ENCODE data around the gene PTPRG. TPM values are rescaled to one million over a fixed set of nuclear protein-coding genes. Genes with fewer than 3 reads are reported as not detected.

PTPRG gene
- total RNA-seq, 1 experiment from 2014 or later = 0.73 TPM

- Histone ChIP-seq H3K9ac (ENCODE audit: low read length) (no peak overlapping the region), H4K20me1 (ENCODE audit: low read length) (no peaks in the 10 kb centered on the region), H3K36me3 (ENCODE audit: low read depth, low read length) (no peaks in the 10 kb centered on the region), H3K4me3 (ENCODE audit: low read length) (no peak overlapping the region), H3K27me3 (ENCODE audit: low read length) (peaks cover 71% of the 10 kb centered on the region), H3K9me3 (ENCODE audit: low read length) (no peaks in the 10 kb centered on the region), H3K9me2 (replicated peaks; ENCODE audit: low read length) (no peaks in the 10 kb centered on the region), H3K27ac (ENCODE audit: low read length) (no peak overlapping the region), H2AFZ (ENCODE audit: low read length) (no peak overlapping the region), H3K4me1 (ENCODE audit: insufficient read depth, low read length) (peaks cover 2% of the 10 kb centered on the region; the same call in 1 of the 2 replicates), H3K79me2 (ENCODE audit: low read length) (no peaks in the 10 kb centered on the region), H3F3A (ENCODE audit: low read length, unreplicated experiment) (no peaks in the 10 kb centered on the region), H3K4me2 (ENCODE audit: low read length) (no peak overlapping the region)
- intact Hi-C loops (cut with micrococcal nuclease) = no loop called here
- TF ChIP-seq EZH2phosphoT487 (IDR thresholded peaks at IDR 0.05; ENCODE audit: borderline replicate concordance, low read length) (no peak), EZH2 (IDR thresholded peaks at IDR 0.05; ENCODE audit: low read length, unreplicated experiment) (no peak), CTCF (conservative IDR thresholded peaks at IDR 0.05; ENCODE audit: low read depth, low read length) (no peak)
- ChIA-PET CTCF (no interaction called here), POLR2A (ENCODE audit: unreplicated experiment) (no interaction called here)
- ATAC-seq (no peak), DNase-seq (no peak)
- BruUV-seq (replicated peaks) = no TSS peak
Observed at GRCh38 chr3:61563313-61564271, 2.2 kb downstream of the PTPRG start.

GRCh38 chr3:61564395-61565059 lies 3.2 kb downstream of the PTPRG start:
- H3K9ac ChIP-seq (ENCODE audit: low read length) = no peak overlapping the region
- BruUV-seq (replicated peaks) = no TSS peak
- ATAC-seq (no peak), DNase-seq (no peak)
- no peaks in the 10 kb centered on the region for H3K9me2 ChIP-seq (replicated peaks; ENCODE audit: low read length)
- intact Hi-C loops (cut with micrococcal nuclease) = no loop called here
- no peaks in the 10 kb centered on the region for H4K20me1 ChIP-seq (ENCODE audit: low read length)
- no peaks in the 10 kb centered on the region for H3F3A ChIP-seq (ENCODE audit: low read length, unreplicated experiment)
- H3K4me2 ChIP-seq (ENCODE audit: low read length) = no peak overlapping the region
- H3K27me3 ChIP-seq (ENCODE audit: low read length) = peaks cover 62% of the 10 kb centered on the region
- ChIA-PET CTCF (no interaction called here), POLR2A (ENCODE audit: unreplicated experiment) (no interaction called here)
- H3K4me1 ChIP-seq (ENCODE audit: insufficient read depth, low read length) = peaks cover 2% of the 10 kb centered on the region; the same call in 1 of the 2 replicates
- H3K4me3 ChIP-seq (ENCODE audit: low read length) = no peak overlapping the region
- no peaks in the 10 kb centered on the region for H3K9me3 ChIP-seq (ENCODE audit: low read length)
- H3K27ac ChIP-seq (ENCODE audit: low read length) = no peak overlapping the region
- no peak overlapping the region for H2AFZ ChIP-seq (ENCODE audit: low read length)
- no peaks in the 10 kb centered on the region for H3K36me3 ChIP-seq (ENCODE audit: low read depth, low read length)
- H3K79me2 ChIP-seq (ENCODE audit: low read length) = no peaks in the 10 kb centered on the region
- TF ChIP-seq EZH2 (IDR thresholded peaks at IDR 0.05; ENCODE audit: low read length, unreplicated experiment) (no peak), CTCF (conservative IDR thresholded peaks at IDR 0.05; ENCODE audit: low read depth, low read length) (no peak), EZH2phosphoT487 (IDR thresholded peaks at IDR 0.05; ENCODE audit: borderline replicate concordance, low read length) (no peak)

Measured in PC-3 (cell line).